K562 (cell line): ENCODE data around the gene TUBGCP6. TPM values are rescaled to one million over a fixed set of nuclear protein-coding genes. Genes with fewer than 3 reads are reported as not detected.
A peak's percentile ranks its signal among the peaks of the same experiment; 100 is the strongest.

Source experiments
- ATAC-seq: fragments of 200-7000 bp; cut with Tn5 transposase; 3 replicates; pipeline ENCODE4 v1.9.1; 2020; ENCODE audit warnings: moderate library complexity
- BruUV-seq: library from RNA; stranded (reverse); fragments of 400-500 nt; replicated peaks from 2 replicates; lab custom pipeline; 2021; lab: Mats Ljungman, UMichigan
- CTCF ChIA-PET: fragments of 300-600 bp; formaldehyde crosslinking; extraction: SDS; loops from one replicate; lab custom pipeline; 2021; ENCODE audit warnings: low intra/inter-chr PET ratio; lab: Yijun Ruan, JAX
- POLR2A ChIA-PET: fragments of 300-600, 350-650 bp; sonication (Branson Sonifier 250); formaldehyde crosslinking; extraction: SDS; loops from one replicate; lab custom pipeline; 2021; ENCODE audit warnings: antibody characterized with exemption, inconsistent platforms; lab: Yijun Ruan, JAX
- DNase-seq, 4 experiments: peaks; one replicate each; pipeline versions ENCODE4 v3.0.0 to v3.0.0-alpha.2; 2011 to 2018; ENCODE audit warnings: low spot score in 3 of 4, mixed read lengths in 3 of 4; ENCODE audit errors: extremely low read depth in 1 of 4
- FAIRE-seq: peaks from 2 replicates; lab custom pipeline; 2011; peaks lifted over from hg19 to GRCh38; lab: Jason Lieb, UNC
- H2AFZ ChIP-seq: 2 replicates; pipeline ENCODE4 v1.6.0; 2011; ENCODE audit warnings: low read depth, low read length, control low read depth, inconsistent platforms
- H3K27ac ChIP-seq: fragments of 200-600 bp; 3 replicates; pipeline ENCODE4 v1.8.0; 2011; ENCODE audit warnings: low read depth, mild to moderate bottlenecking, control low read depth, inconsistent platforms, low read length, moderate library complexity, mixed read lengths; ENCODE audit errors: extremely low read depth
- H3K27me3 ChIP-seq, 2 experiments: fragments of 300-600 bp in 1 of 2; 2 replicates in 1 of 2; 3 replicates in 1 of 2; pipeline versions ENCODE4 v1.6.0 to v1.8.0; 2011; ENCODE audit warnings: inconsistent platforms in 2 of 2, low read length in 2 of 2, mild to moderate bottlenecking in 1 of 2, mixed read lengths in 1 of 2, moderate library complexity in 1 of 2; ENCODE audit not compliant: control insufficient read depth in 2 of 2, insufficient read depth in 2 of 2
- H3K36me3 ChIP-seq: fragments of 300-600 bp; 3 replicates; pipeline ENCODE4 v1.8.0; 2011; ENCODE audit warnings: mild to moderate bottlenecking, low read length, inconsistent platforms; ENCODE audit not compliant: control insufficient read depth, insufficient read depth
- H3K4me1 ChIP-seq, 2 experiments: fragments of 200-600 bp in 1 of 2; replicated peaks in 1 of 2; 2 replicates in 1 of 2; 3 replicates in 1 of 2; pipeline versions ENCODE4 v1.5.1 to v1.8.0; 2011; ENCODE audit warnings: inconsistent platforms in 2 of 2, low read length in 2 of 2, mild to moderate bottlenecking in 1 of 2, mixed read lengths in 1 of 2, moderate library complexity in 1 of 2; ENCODE audit not compliant: control insufficient read depth in 2 of 2, insufficient read depth in 2 of 2
- H3K4me2 ChIP-seq: 2 replicates; pipeline ENCODE4 v1.6.1; 2011; ENCODE audit warnings: low read length, control low read depth, inconsistent platforms, mixed read lengths; ENCODE audit not compliant: insufficient read depth
- H3K4me3 ChIP-seq: fragments of 200-600 bp; sonication (generic), shearing (Covaris generic); 2 replicates; pipeline ENCODE4 v1.5.1; 2016; ENCODE audit warnings: control low read depth, inconsistent platforms
- H3K79me2 ChIP-seq: fragments of 200-600 bp; 3 replicates; pipeline ENCODE4 v1.8.0; 2011; ENCODE audit warnings: low read length, inconsistent platforms; ENCODE audit not compliant: control insufficient read depth, insufficient read depth
- H3K9ac ChIP-seq, 2 experiments: 2 replicates each; pipeline versions ENCODE4 v1.6.0 to v1.6.1; 2011; ENCODE audit warnings: low read depth in 2 of 2, low read length in 2 of 2, control low read depth in 1 of 2, inconsistent platforms in 1 of 2, mild to moderate bottlenecking in 1 of 2, mixed read lengths in 1 of 2; ENCODE audit not compliant: insufficient read depth in 1 of 2
- H3K9me1 ChIP-seq: one replicate; pipeline ENCODE4 v1.6.0; 2011; ENCODE audit warnings: inconsistent platforms, mild to moderate bottlenecking, low read length, moderate library complexity; ENCODE audit not compliant: control insufficient read depth, insufficient read depth
- H3K9me3 ChIP-seq: replicated peaks from 2 replicates; pipeline ENCODE4 v1.5.1; 2011; ENCODE audit warnings: low read depth, low read length, inconsistent platforms; ENCODE audit not compliant: control insufficient read depth, insufficient read depth
- H4K20me1 ChIP-seq: replicated peaks from 2 replicates; pipeline ENCODE4 v1.6.1; 2011; ENCODE audit warnings: low read length, inconsistent platforms, mixed read lengths; ENCODE audit not compliant: control insufficient read depth, insufficient read depth
- FIP1L1 ChIP-seq: fragments of 200-400 bp; formaldehyde crosslinking; IDR thresholded peaks from 2 replicates; pipeline ENCODE4 v1.6.1; 2018; ENCODE audit warnings: mild to moderate bottlenecking, low read depth, low read length; ENCODE audit not compliant: poor library complexity, severe bottlenecking
- HBP1 ChIP-seq: fragments of 450-650 bp; formaldehyde crosslinking; IDR thresholded peaks from 2 replicates; pipeline ENCODE4 v1.4.0; 2022; ENCODE audit warnings: missing genetic modification characterization
- POLR2G ChIP-seq: fragments of 200-400 bp; formaldehyde crosslinking; IDR thresholded peaks from 2 replicates; pipeline ENCODE4 v1.6.1; 2017; ENCODE audit warnings: low read depth, mild to moderate bottlenecking, antibody characterized with exemption, low read length, moderate library complexity
- ZNF740 ChIP-seq, 3 experiments: fragments of 200-800 bp in 1 of 3; sonication (Bioruptor generic) in 1 of 3; sonication (generic) in 1 of 3; formaldehyde crosslinking in 1 of 3; IDR thresholded peaks; 2 replicates each; pipeline versions ENCODE4 v1.6.1 to v1.8.0; 2016 to 2022; ENCODE audit warnings: mild to moderate bottlenecking in 2 of 3, missing compliant biosample characterization in 2 of 3, missing genetic modification characterization in 2 of 3, missing genetic modification reagents in 1 of 3
- WGBS: fragments of 100-300 bp; shearing (Covaris generic); methylation state at CpG from one replicate; pipeline ENCODE4 v1.1.6; 2016; ENCODE audit warnings: low coverage, mixed read lengths; ENCODE audit not compliant: insufficient coverage; ENCODE audit errors: missing lambda C conversion rate; 5-methylcytosine and 5-hydroxymethylcytosine counted together
- in situ Hi-C: fragments of 300-500 bp; cut with MboI; formaldehyde crosslinking; loops from 4 replicates; pipeline ENCODE4 v1.15.0; 2018; ENCODE audit warnings: inconsistent platforms, mixed read lengths
- intact Hi-C: fragments of 100-400 bp; cut with micrococcal nuclease; formaldehyde crosslinking; loops from 2 replicates; pipeline ENCODE4 v1.14.2; 2022
- polyA plus RNA-seq, 8 experiments: library from polyadenylated mRNA; depleted of rRNA in 4 of 8; stranded (reverse) in 5 of 8; unstranded in 3 of 8; fragments of >200 nt; fragmentation: Nextera tagmentation in 2 of 8; fragmentation: Illumina TruSeq in 1 of 8; extraction: Ambion mirVana in 2 of 8; extraction: Trizol in 1 of 8; gene quantifications; 2 replicates each; pipeline versions ENCODE4 v1.2.1 to v1.2.3, GENCODE V29; 2011 to 2014; ENCODE audit warnings: inconsistent platforms in 1 of 8, missing spikeins in 1 of 8
- total RNA-seq, 7 experiments: library from RNA; depleted of rRNA in 6 of 7; stranded (reverse); fragments of >200 nt in 6 of 7; fragmentation: Illumina TruSeq in 2 of 7; extraction: Trizol in 2 of 7; gene quantifications; 2 replicates each; pipeline versions ENCODE4 v1.2.1 to v1.2.3, GENCODE V29; 2011 to 2021; ENCODE audit warnings: low replicate concordance in 1 of 7

Gene TUBGCP6
- total and polyA plus RNA-seq, 9 of the 15 experiments (the other 6 are each of a cell fraction or from before 2014, with no cell fraction given): 0.76 to 33.0 (median 10.1) TPM

- ATAC-seq (peak; percentile 37), DNase-seq (no peak), FAIRE-seq (no peak)
- intact Hi-C loops: loop anchor here (1.0 kb wide), 1 partner anchor 60 kb away; no protein-coding TSS in a partner anchor
- H4K20me1 ChIP-seq: 0 out of 2 replicates have a peak, but pooled peaks cover 3% of the 10 kb centered on the region
- BruUV-seq: no TSS peak
- no peak overlapping the region for H3K4me3 ChIP-seq
- in situ Hi-C loops: no loop called here
- H3K9ac ChIP-seq: no peak overlapping the region; a peak in 1 of 4 replicates
- no peak overlapping the region for H3K27ac ChIP-seq
- ChIA-PET POLR2A (interaction anchor here (0.7 kb wide), 1 partner anchor 33 kb away, joined by 4 read pairs; no protein-coding TSS in a partner anchor), CTCF (interaction anchor here (1.9 to 2.4 kb wide), 2 partner anchors 60 to 63 kb away, joined by 10 to 12 read pairs; no protein-coding TSS in a partner anchor)
- no peaks in the 10 kb centered on the region for H3K27me3 ChIP-seq
- TF ChIP-seq HBP1 (no peak), POLR2G (peak; percentile 47), FIP1L1 (peak; percentile 26), ZNF740 (CRISPR knock-in tag; IDR thresholded peaks at IDR 0.05) (peak; percentile 56; the same call in 1 of the 2 replicates), ZNF740 (tag; IDR thresholded peaks at IDR 0.05) (peak in 1 of 2 experiments; percentile 45; a peak in 1 of 4 replicates)
- 78% methylated on average over 10 of the region's 31 CpGs for WGBS
- no peak overlapping the region for H2AFZ ChIP-seq
- H3K36me3 ChIP-seq: peaks cover 55% of the 10 kb centered on the region
- 0 out of 2 replicates have a peak, but pooled peaks cover 2% of the 10 kb centered on the region for H3K9me3 ChIP-seq
- no peaks in the 10 kb centered on the region for H3K9me1 ChIP-seq
- H3K79me2 ChIP-seq: peaks cover 4% of the 10 kb centered on the region; the same call in 1 of the 3 replicates
- H3K4me2 ChIP-seq: no peak overlapping the region
- peaks cover 0 to 37% of the 10 kb centered on the region in 2 experiments; a peak in 2 of 5 replicates for H3K4me1 ChIP-seq
Measured at GRCh38 chr22:50208939-50209892, 35.6 kb downstream of the TUBGCP6 start.
